ENCODE results near the gene DIS3L2.

The DIS3L2 gene

GRCh38 chr2:232349946-232350635 is 388.6 kb downstream of the DIS3L2 start:
- no peak for DNase-seq (ENCODE audit: low spot score)
- in situ Hi-C loops (cut with MboI; ENCODE audit: low pct_unique_long_range_greater_than_20kb, low sequenced_read_pairs, unreplicated experiment): no loop called here

GRCh38 chr2:232350804-232351685 is 389.5 kb downstream of the DIS3L2 start:
- in situ Hi-C loops (cut with MboI; ENCODE audit: low pct_unique_long_range_greater_than_20kb, low sequenced_read_pairs, unreplicated experiment): no loop called here
- no peak for DNase-seq (ENCODE audit: low spot score)
- no peak for TF ChIP-seq CTCF (IDR thresholded peaks at IDR 0.05; ENCODE audit: extremely low read depth, insufficient read depth, missing control alignments)

More at GRCh38 chr2:232349946-232350635, 388.6 kb downstream of the DIS3L2 start:
- no peak for TF ChIP-seq CTCF (IDR thresholded peaks at IDR 0.05; ENCODE audit: extremely low read depth, insufficient read depth, missing control alignments)

- in situ Hi-C loops (cut with MboI; ENCODE audit: low pct_unique_long_range_greater_than_20kb, low sequenced_read_pairs, unreplicated experiment): no loop called here
- TF ChIP-seq CTCF (IDR thresholded peaks at IDR 0.05; ENCODE audit: extremely low read depth, insufficient read depth, missing control alignments): no peak
These were observed 390.4 kb downstream of the DIS3L2 start for GRCh38 chr2:232351686-232352510.

GRCh38 chr2:232352511-232353091 is 391.1 kb downstream of the DIS3L2 start:
- DNase-seq (ENCODE audit: low spot score): no peak
- in situ Hi-C loops (cut with MboI; ENCODE audit: low pct_unique_long_range_greater_than_20kb, low sequenced_read_pairs, unreplicated experiment): no loop called here
- TF ChIP-seq CTCF (IDR thresholded peaks at IDR 0.05; ENCODE audit: extremely low read depth, insufficient read depth, missing control alignments): no peak

More at GRCh38 chr2:232351686-232352510, 390.4 kb downstream of the DIS3L2 start:
- DNase-seq (ENCODE audit: low spot score): no peak

GRCh38 chr2:232353096-232353495 is 391.6 kb downstream of the DIS3L2 start:
- TF ChIP-seq CTCF (IDR thresholded peaks at IDR 0.05; ENCODE audit: extremely low read depth, insufficient read depth, missing control alignments): no peak
- in situ Hi-C loops (cut with MboI; ENCODE audit: low pct_unique_long_range_greater_than_20kb, low sequenced_read_pairs, unreplicated experiment): no loop called here
- no peak for DNase-seq (ENCODE audit: low spot score)

GRCh38 chr2:232353660-232354059 is 392.1 kb downstream of the DIS3L2 start:
- in situ Hi-C loops (cut with MboI; ENCODE audit: low pct_unique_long_range_greater_than_20kb, low sequenced_read_pairs, unreplicated experiment): no loop called here
- DNase-seq (ENCODE audit: low spot score): no peak
- no peak for TF ChIP-seq CTCF (IDR thresholded peaks at IDR 0.05; ENCODE audit: extremely low read depth, insufficient read depth, missing control alignments)

Measured in GM13977 (cell line).